ENCODE data around the gene WNT9A.

DNA sequence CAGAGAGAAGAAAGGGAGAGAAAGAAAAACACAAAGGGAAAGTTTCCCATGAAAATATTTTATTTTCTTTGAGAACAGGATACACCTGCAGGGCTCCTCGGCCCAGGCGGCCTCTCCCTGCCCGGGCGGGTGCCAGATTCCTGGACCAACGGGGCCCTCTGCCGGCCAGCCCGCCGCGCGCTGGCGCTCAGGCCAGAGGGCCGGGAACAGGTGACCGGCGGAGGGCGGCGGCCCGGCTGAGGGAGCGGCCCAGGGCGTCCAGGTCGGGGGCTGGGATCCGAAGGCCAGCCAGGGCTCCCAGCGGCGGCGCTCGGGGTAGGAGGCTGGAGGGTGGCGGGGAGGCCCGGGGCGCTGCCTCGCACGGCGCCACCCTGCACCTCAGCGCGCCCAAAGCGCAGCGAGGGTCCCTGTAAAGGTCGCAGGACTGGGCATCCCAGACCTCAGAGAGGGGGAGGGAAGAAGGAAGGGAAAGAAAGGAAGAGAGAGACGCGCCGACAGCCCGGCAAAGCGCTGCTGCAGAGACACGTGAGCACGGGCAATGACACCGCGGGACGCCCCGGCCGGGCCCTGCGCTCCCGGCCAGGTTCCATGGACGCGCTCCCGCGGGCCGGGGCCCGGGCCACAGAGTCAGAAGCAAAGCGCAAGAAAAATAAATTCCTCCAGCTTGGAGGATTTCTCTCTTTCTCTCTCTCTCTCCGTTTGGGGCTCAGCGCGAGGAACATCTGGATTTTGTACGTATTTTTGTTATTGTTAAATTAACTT is 927 bp downstream of the WNT9A start:
- TF ChIP-seq CTCF (IDR thresholded peaks at IDR 0.05) (peak; percentile 39; the same call in 1 of the 2 replicates), ZNF121 (CRISPR knock-in tag; IDR thresholded peaks at IDR 0.05) (no peak), ATF1 (CRISPR knock-in tag; IDR thresholded peaks at IDR 0.05) (no peak), CDX4 (CRISPR knock-in tag; IDR thresholded peaks at IDR 0.05; ENCODE audit: borderline replicate concordance) (no peak), ZNF416 (CRISPR knock-in tag; IDR thresholded peaks at IDR 0.05) (no peak), TP53 (CRISPR knock-in tag; IDR thresholded peaks at IDR 0.05) (no peak), TEAD1 (CRISPR knock-in tag; IDR thresholded peaks at IDR 0.05) (no peak)
- TF ChIP-seq, protein P1, sequence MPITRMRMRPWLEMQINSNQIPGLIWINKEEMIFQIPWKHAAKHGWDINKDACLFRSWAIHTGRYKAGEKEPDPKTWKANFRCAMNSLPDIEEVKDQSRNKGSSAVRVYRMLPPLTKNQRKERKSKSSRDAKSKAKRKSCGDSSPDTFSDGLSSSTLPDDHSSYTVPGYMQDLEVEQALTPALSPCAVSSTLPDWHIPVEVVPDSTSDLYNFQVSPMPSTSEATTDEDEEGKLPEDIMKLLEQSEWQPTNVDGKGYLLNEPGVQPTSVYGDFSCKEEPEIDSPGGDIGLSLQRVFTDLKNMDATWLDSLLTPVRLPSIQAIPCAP (CRISPR knock-in tag; IDR thresholded peaks at IDR 0.05): no peak
- TF ChIP-seq, protein P2, sequence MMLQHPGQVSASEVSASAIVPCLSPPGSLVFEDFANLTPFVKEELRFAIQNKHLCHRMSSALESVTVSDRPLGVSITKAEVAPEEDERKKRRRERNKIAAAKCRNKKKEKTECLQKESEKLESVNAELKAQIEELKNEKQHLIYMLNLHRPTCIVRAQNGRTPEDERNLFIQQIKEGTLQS (CRISPR knock-in tag; conservative IDR thresholded peaks at IDR 0.05): no peak
